NK-92 (cell line): ENCODE data around the gene LTBP1.
"Not testable (repeated sequence)": the region's sequence is repeated elsewhere in the genome, so short reads cannot be mapped to it uniquely, and the experiment has no call there.

Experiments
- DNase-seq: peaks from one replicate; lab custom pipeline; 2025; ENCODE audit not compliant: unreplicated experiment; lab: John Stamatoyannopoulos, UW

LTBP1 gene

DNA sequence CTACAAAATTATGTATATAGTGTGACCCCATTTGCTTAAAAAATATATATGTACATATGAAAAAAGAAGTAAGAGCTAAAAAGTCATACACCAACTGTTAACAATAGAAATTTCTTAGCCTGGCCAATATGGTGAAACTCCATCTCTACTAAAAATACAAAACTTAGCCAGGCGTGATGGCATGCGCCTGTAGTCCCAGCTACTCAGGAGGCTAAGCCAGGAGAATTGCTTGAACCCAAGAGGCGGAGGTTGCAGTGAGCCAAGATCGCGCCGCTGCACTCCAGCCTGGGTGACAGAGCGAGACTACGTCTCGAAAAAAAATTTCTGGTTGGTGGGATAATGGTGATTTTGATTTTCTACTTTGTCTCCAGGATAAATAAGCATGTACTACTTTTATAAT is 495.3 kb downstream of the LTBP1 start:
- not testable (repeated sequence) for DNase-seq

DNA sequence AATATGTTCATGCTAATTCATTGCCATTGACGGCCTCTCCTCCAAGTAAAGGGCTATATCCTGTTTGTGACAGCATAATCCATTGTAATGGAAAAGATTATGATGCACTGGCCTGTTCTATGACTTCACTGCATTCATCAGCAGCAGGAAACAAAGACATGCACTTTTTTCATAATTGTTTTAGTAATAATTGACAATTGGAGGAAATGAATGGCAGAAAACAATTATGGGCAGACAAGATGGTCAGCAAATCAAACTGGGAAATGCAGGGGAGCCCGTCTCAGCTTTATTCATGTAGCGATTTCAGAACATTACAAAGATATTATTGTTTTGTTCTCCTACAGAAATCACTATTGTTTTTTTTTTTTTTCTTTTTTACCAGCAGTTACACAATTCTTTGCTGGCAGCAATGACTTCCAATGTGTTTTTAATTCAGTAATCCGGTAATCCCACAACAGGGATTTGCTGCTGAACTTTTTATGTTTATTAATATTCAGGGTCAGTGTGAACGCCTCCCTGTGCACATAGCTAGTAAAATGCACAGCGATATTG is 495.9 kb downstream of the LTBP1 start:
- DNase-seq = no peak

DNA sequence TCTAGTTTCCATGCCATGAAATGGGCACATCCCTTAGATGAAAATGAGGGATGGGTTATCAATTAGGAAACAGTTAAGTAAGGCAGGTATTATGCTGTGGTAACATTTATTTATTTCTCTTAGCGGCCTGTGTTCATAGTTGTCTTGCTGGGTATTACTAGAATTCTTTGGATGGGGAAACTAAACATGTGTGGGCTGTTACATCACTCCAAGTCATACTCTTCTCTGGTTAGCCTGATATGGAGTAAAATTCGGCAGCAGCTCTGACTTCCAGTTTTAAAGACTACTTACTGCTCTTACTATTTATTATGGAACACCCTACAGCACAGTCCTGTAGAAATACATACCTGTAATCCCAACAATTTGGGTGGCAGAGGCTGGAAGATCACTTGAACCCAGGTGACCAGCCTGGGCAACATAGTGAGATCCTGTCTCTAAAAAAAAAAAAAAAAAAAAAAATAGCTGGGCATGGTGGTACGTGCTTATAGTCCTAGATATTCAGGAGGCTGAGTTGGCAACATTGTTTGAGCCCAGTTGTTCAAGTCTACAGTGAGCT is 496.6 kb downstream of the LTBP1 start:
- no peak for DNase-seq

DNA sequence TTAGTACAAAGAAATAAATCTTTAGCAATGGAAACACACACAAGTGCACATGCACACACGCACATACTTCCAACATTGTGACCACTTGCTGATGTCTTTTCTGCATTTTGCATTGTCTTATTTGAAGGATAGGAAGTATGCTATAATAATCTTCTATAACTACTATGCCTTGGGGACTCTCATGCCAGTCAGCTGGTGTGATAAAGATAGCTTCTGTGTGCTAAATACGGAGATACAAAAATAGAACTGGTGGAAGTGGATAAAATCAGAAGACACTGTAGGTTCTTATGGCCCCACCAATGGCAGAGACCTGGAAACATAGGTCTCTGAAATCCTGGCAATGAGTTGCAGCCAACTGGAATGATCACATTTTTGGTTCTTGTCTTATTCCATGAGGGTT is 498.2 kb downstream of the LTBP1 start:
- DNase-seq = no peak

DNA sequence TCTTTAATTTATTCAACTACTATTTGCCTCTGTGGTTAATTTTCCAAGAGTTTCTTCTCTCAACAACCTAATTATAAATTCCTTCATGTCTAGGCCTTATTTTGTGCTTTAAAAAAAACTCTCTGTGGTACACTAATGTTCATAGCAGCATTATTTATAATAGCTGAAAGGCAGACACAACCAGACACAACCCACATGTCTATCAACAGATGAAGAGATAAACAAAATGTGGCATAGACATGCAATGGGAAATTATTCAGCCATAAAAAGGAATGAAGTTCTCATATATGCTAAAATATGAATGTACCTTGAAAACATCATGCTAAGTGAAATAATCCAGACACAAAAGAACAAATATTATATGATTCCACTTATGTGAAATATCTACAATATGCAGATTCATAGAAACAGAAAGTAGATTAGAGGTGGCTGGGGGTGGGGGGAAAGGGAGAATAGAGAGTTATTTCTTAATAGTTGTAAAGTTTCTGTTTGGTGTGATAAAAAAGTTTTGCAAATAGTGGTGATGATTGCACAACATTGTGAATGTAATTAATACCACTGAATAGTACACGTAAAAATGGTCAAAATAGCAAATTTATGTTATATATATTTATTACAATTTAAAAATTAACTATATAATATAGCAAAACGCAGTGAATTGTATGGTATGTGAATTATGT is 501.6 kb downstream of the LTBP1 start:
- DNase-seq = no peak
